Skeletal muscle tissue (tissue), 4 donors: ENCODE measurements around the gene PHIP. TPM values are rescaled to one million over a fixed set of nuclear protein-coding genes. Genes with fewer than 3 reads are reported as not detected.
"Not testable (repeated sequence)": the region's sequence is repeated elsewhere in the genome, so short reads cannot be mapped to it uniquely, and the experiment has no call there.

ENCODE experiments used
- H3K27ac ChIP-seq: one replicate; pipeline ENCODE4 v1.7.0; 2013; ENCODE audit warnings: mild to moderate bottlenecking, low read depth, low read length, inconsistent platforms
- H3K27me3 ChIP-seq, 3 donors: one replicate each; pipeline ENCODE4 v1.7.0; 2013; ENCODE audit warnings: low read length in 3 of 3; ENCODE audit not compliant: control insufficient read depth in 3 of 3, insufficient read depth in 3 of 3
- H3K36me3 ChIP-seq, 3 donors: one replicate each; pipeline ENCODE4 v1.7.0; 2013; ENCODE audit warnings: low read length in 3 of 3; ENCODE audit not compliant: control insufficient read depth in 3 of 3, insufficient read depth in 3 of 3
- H3K4me1 ChIP-seq, 3 donors: one replicate each; pipeline ENCODE4 v1.7.0; 2013; ENCODE audit warnings: low read length in 3 of 3, mild to moderate bottlenecking in 3 of 3; ENCODE audit not compliant: control insufficient read depth in 3 of 3, insufficient read depth in 3 of 3
- H3K4me3 ChIP-seq, 3 donors: one replicate each; pipeline ENCODE4 v1.7.0; 2013; ENCODE audit warnings: low read length in 3 of 3
- H3K9ac ChIP-seq, 3 donors: one replicate each; pipeline ENCODE4 v1.7.0; 2013; ENCODE audit warnings: low read length in 3 of 3, mild to moderate bottlenecking in 3 of 3, moderate library complexity in 2 of 3, low read depth in 1 of 3
- H3K9me3 ChIP-seq, 3 donors: one replicate each; pipeline ENCODE4 v1.7.0; 2013; ENCODE audit warnings: low read length in 3 of 3; ENCODE audit not compliant: control insufficient read depth in 3 of 3
- total RNA-seq: library from RNA; depleted of rRNA; stranded (reverse); fragments of >200 nt; gene quantifications from one replicate; pipeline ENCODE4 v1.2.3, GENCODE V29; 2014
- donor health status: Osteomylitis.

Gene PHIP
- total RNA-seq, 1 donor from 2014 or later: 22.4 TPM

DNA sequence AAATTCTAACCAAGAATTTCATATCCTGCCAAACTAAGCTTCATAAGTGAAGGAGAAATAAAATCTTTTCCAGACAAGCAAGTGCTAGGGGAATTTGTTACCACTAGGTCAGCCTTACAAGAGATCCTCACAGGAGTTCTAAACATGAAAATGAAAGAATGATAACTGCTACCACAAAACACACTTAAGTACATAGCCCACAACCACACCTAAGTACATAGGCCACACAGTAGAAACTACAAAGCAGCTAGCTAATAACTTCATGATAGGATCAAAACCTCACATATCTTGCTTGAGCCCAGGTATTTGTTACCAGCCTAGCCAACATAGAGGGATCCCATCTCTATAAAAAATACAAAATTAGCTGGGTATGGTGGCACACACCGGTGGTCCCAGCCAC is 160.3 kb downstream of the PHIP start:
- Histone ChIP-seq H3K36me3 (no peaks in the 10 kb centered on the region), H3K9ac (no peak overlapping the region), H3K27me3 (no peaks in the 10 kb centered on the region), H3K9me3 (peaks cover 0 to 2% (median 0%) of the 10 kb centered on the region in 3 donors), H3K4me1 (no peaks in the 10 kb centered on the region), H3K27ac (no peak overlapping the region), H3K4me3 (no peak overlapping the region)

DNA sequence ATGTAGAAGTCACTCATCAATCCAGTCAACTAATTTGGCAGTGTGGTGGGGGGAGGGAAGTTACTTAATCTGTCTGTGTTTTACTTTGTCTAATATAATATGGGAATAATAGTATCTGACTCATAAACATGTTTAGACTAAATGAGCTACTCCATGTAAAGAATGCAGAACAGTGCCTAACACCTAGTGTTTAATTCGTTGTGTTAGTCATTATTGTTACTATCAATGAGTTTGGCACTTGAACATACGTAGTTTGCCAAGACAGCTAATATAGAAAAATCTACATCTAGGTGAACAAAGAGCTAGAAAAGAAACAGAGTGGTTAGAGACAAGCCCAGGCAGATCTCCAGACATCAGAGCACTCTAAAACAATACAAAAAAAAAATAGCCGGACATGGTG is 161.6 kb downstream of the PHIP start:
- peaks cover 0 to 2% (median 0%) of the 10 kb centered on the region in 3 donors for H3K9me3 ChIP-seq
- no peak overlapping the region for H3K9ac ChIP-seq
- no peak overlapping the region for H3K4me3 ChIP-seq

DNA sequence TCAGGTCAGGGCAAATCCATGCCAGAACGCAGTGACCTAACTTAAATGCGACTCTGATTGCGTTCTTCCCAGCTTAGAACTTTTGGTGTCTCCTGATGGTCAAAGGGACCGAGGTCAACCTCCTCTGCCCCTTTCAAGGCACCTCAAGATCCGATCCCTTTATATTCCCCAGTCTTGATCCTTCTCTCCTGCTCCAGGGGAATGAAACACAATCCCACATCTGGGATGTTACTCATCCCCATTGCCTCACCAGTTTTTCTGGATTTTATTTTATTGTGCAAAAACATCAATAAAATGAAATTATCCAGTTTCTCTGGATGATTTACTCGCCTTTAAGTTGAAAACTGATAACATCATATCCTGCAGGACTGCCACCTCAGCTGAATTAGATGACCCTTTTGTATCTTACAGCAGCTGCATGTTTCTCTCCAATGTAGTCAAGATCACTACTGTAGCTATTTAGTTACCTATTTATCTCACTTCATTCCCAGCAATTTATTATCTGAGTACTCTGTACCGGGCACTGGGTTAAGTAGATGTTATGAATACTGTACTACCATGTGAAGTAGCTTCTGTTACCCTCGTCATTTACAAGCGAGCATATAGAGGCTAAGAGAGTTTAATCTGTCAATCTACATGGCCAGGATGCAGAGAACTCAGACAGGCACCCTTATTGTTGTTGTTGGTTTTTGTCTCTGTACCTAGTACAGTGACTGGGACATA is 166.7 kb downstream of the PHIP start:
- no peak overlapping the region for H3K9ac ChIP-seq
- H3K4me1 ChIP-seq: peaks cover 0 to 4% (median 3%) of the 10 kb centered on the region in 3 donors
- H3K9me3 ChIP-seq: no peaks in the 10 kb centered on the region
- H3K4me3 ChIP-seq: peak overlapping the region in 1 of 3 donors; percentile 78
- H3K27me3 ChIP-seq: peaks cover 6 to 7% (median 6%) of the 10 kb centered on the region in 3 donors
- no peak overlapping the region for H3K27ac ChIP-seq
- H3K36me3 ChIP-seq: no peaks in the 10 kb centered on the region

More for the DNA sequence above, 161.6 kb downstream of the PHIP start:
- H3K36me3 ChIP-seq: no peaks in the 10 kb centered on the region
- no peaks in the 10 kb centered on the region for H3K4me1 ChIP-seq
- no peak overlapping the region for H3K27ac ChIP-seq
- H3K27me3 ChIP-seq: no peaks in the 10 kb centered on the region

DNA sequence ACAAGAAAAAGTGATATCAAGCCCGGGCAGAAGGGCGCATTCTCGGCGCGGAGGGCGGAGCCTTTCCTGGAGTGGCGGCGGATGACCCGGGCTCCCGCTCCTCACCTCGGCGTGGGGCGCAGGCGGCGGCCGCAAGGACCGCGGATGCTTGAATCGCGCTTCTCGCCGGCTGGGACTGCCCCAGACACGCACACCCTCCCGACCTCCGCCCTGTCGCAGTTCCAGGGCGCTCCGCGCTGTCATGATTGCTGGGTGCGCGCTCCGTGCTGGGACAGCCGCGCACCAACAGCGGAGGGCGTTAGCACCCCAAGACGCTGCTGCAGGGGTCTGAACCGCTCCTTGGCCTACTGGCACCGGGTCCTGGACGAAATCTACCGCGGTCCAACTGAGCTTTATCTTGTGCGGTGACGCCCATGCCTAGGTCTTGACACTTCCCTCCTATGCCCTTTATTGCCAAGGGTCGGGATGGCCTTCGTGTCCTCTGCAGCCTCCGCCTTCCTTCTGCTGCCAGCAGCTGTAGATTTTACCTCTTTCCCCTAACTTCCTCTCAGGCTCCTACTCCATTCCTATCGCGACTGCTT is 167.4 kb downstream of the PHIP start:
- H3K36me3 ChIP-seq: no peaks in the 10 kb centered on the region
- H3K27ac ChIP-seq: no peak overlapping the region
- no peaks in the 10 kb centered on the region for H3K9me3 ChIP-seq
- H3K27me3 ChIP-seq: peaks cover 6 to 7% (median 6%) of the 10 kb centered on the region in 3 donors
- H3K4me1 ChIP-seq: peaks cover 0 to 4% (median 3%) of the 10 kb centered on the region in 3 donors
- peak overlapping the region; percentile 58 to 78 (median 67) for H3K4me3 ChIP-seq
- H3K9ac ChIP-seq: peak overlapping the region in 1 of 3 donors; percentile 20

DNA sequence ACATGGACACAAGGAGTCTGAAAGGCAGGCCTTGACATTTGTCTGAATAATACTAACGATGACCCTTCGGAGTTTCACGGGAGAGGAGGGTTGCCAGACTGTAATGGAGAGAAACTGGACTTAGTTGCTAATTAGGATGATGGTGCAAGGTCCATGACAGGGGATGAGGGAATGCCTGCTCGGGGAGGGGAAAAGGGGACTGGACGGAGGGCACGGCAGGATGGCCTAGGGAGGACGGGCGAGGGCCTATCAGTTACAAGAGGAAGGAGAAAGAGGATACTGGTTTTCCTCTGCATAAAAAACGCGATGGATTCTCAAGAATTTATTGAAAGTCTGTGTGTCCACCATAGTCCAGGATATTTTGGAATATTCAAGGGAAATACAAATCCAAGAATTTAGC is 168.0 kb downstream of the PHIP start:
- Histone ChIP-seq H3K27ac (no peak overlapping the region), H3K27me3 (peaks cover 6 to 7% (median 6%) of the 10 kb centered on the region in 3 donors), H3K9ac (no peak overlapping the region), H3K4me1 (peaks cover 0 to 4% (median 3%) of the 10 kb centered on the region in 3 donors), H3K4me3 (peak overlapping the region in 1 of 3 donors; percentile 78), H3K9me3 (no peaks in the 10 kb centered on the region), H3K36me3 (no peaks in the 10 kb centered on the region)

DNA sequence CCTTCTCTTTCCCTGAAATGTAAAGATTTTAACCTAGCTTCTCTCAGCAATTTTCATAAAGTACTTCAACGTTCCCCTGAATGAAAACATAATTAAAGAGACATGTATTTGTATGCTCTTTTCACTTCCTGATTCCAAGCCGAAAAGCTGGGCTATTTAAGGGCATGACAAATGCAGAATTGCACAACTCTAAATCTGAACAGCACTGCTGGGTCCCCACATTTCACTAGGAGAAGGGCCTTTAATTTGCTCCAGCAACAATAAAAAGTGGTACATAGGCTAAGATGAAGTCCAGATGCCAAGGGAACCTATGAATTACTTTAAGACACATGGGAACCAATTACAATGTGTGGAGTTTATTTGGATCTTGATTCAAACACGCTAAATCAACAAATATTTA is 168.7 kb downstream of the PHIP start:
- Histone ChIP-seq H3K9me3 (no peaks in the 10 kb centered on the region), H3K4me1 (peaks cover 0 to 4% (median 3%) of the 10 kb centered on the region in 3 donors), H3K27ac (no peak overlapping the region), H3K4me3 (no peak overlapping the region), H3K36me3 (no peaks in the 10 kb centered on the region), H3K27me3 (peaks cover 6 to 7% (median 6%) of the 10 kb centered on the region in 3 donors), H3K9ac (no peak overlapping the region)

DNA sequence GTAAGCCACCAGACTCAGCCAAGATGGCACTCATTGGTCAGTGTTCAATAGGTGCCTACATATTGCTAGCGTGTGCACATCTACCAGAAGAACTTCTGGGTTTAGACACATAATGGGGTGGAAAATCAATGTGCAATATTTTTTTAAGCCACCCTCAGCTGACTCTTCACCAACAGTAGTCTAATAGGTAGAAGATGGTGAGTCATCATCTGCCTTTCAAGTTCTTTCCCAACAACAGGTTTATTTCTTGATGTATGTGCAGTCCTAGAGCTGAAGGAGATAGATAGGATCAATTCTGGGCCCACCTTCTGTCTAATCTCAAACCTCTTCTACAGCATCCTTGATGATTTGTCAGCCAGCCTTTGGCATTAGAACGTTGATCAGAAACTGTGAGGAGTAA is 169.4 kb downstream of the PHIP start:
- H3K9ac ChIP-seq: no peak overlapping the region
- H3K27me3 ChIP-seq: peaks cover 6 to 7% (median 6%) of the 10 kb centered on the region in 3 donors
- H3K27ac ChIP-seq: no peak overlapping the region
- H3K9me3 ChIP-seq: no peaks in the 10 kb centered on the region
- H3K4me1 ChIP-seq: peaks cover 0 to 4% (median 3%) of the 10 kb centered on the region in 3 donors
- no peaks in the 10 kb centered on the region for H3K36me3 ChIP-seq
- H3K4me3 ChIP-seq: no peak overlapping the region

DNA sequence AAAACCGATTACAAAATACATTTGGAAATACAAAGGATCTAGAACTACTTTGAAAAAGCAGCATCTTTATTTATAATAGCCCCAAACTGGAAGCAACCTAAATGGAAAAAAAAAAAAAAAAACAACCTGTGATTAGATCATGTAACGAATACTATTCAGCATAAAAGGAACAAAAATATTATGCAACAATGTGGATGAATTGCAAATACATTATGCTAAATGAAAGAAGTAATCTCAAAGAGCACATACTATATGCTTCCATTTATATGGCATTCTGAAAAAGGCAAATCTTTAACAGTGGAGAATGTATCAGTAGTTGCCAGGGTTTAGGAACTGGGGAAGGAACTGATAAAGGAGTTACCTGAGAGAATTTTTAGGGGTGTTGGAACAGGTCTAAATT is 181.8 kb downstream of the PHIP start:
- no peak overlapping the region for H3K9ac ChIP-seq
- H3K36me3 ChIP-seq: no peaks in the 10 kb centered on the region
- H3K4me1 ChIP-seq: no peaks in the 10 kb centered on the region
- no peaks in the 10 kb centered on the region for H3K9me3 ChIP-seq
- no peak overlapping the region for H3K4me3 ChIP-seq
- no peaks in the 10 kb centered on the region for H3K27me3 ChIP-seq
- H3K27ac ChIP-seq: no peak overlapping the region

DNA sequence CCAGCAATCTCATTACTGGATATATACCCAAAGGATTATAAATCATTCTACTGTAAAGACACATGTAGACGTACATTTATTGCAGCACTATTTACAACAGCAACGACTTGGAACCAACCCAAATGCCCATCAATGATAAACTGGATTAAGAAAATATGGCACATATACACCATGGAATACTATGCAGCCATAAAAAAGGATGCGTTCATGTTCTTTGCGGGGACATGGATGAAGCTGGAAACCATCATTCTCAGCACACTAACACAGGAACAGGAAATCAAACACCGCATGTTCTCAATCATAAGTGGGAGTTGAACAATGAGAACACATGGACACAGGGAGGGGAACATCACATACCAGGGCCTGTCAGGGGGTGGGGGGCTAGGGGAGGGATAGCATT is 188.2 kb downstream of the PHIP start:
- not testable (repeated sequence) for H3K27me3 ChIP-seq, H3K36me3 ChIP-seq, H3K4me3 ChIP-seq, H3K9ac ChIP-seq, H3K9me3 ChIP-seq, H3K27ac ChIP-seq, H3K4me1 ChIP-seq
